HG03571 (cell line): ENCODE data around the gene RASGRP1.

ENCODE experiments used
- ATAC-seq: cut with Tn5 transposase; IDR thresholded peaks from one replicate; pipeline ENCODE4 v1.9.1; 2021; ENCODE audit not compliant: unreplicated experiment

RASGRP1 gene

GRCh38 chr15:38576261-38576660, 11.6 kb upstream of the RASGRP1 start:
- no peak for ATAC-seq

DNA sequence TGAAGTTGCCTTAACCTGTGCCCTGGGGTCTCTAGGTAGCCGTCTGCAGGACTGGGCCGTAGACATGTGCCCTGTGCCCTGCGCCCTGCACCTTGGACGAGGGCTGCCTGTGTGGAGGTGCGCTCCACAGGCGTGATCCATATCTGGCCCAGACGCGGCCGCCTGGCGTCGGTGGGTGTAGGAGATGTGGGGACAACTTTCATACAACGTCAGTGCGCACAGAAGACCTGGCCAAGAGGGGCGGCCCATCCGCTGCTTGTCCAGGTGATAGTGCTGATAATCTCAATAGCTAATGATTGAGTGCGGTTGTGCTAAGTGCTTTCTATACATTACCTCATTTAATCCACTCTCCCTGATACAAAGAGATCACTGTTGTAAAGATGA, 665 bp upstream of the RASGRP1 start:
- no peak for ATAC-seq

DNA sequence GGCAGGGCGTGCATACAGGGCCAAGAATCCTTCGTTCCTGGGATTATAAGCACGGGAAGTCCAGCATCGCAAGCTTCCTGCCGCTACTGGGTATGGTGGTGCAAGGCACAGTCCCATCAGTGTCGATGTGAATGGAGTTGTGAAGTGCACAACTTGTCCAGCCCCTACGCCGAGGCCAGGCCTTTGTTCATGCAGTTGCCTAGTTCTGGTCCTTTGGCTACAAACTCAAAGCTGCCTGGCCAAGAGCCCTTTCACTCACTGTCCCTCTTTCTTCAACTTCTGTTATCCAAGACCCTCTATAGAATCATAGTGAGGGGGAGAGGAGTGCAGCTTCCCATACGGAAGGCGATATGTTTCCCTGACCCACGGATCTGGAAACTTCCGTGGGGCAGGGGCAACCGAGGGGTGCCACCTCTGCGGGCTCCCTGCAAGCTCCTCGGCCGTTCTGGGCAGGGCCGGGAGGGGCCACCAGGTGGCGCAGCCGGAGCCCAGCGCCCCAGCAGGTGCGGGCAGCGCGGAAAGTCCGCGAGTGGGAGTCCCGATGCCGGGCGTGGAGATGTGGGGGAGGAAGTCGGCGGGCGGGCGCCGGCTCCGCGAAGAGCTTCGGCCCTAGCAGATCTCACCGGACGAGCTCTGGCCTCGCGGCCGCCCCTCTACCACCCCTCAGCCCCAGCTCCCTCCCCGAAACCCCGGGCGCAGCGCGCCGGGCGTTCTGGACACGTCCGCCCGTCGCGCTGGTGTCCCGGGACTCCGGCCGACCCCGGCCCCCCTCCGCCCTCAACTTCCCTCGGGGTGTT, 693 bp downstream of the RASGRP1 start:
- ATAC-seq, result peak; percentile 68

GRCh38 chr15:38562278-38562677, 2.3 kb downstream of the RASGRP1 start:
- no peak for ATAC-seq

- peak; percentile 24 for ATAC-seq
These were observed 4.1 kb downstream of the RASGRP1 start for GRCh38 chr15:38560456-38560926.

GRCh38 chr15:38559636-38560307, 4.8 kb downstream of the RASGRP1 start:
- no peak for ATAC-seq

- no peak for ATAC-seq
These were observed 5.5 kb downstream of the RASGRP1 start for GRCh38 chr15:38559131-38559530.

GRCh38 chr15:38558372-38559059, 6.1 kb downstream of the RASGRP1 start:
- ATAC-seq, result no peak

DNA sequence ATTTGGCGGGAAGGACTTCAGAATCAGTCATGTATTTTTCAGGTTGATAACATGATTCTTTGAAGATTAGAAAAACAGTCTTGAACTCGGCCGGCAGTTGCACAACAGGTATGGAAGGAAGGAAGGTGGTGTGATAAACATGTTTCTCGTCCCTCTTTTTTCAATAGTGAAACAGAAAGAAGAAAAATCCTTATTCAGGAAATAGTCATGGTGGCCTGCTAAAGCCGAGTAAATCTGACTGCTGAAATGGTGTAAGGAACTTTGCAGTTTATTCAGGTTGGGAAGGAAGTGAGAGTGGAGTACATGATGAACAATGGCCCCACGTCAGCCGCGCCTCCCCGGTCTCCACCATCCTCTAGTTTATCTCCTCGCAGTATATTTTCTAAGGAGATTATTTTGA, 6.7 kb downstream of the RASGRP1 start:
- ATAC-seq, result no peak

- no peak for ATAC-seq
These were observed 8.8 kb downstream of the RASGRP1 start for GRCh38 chr15:38555686-38556334.

GRCh38 chr15:38554354-38554753, 10.3 kb downstream of the RASGRP1 start:
- no peak for ATAC-seq

DNA sequence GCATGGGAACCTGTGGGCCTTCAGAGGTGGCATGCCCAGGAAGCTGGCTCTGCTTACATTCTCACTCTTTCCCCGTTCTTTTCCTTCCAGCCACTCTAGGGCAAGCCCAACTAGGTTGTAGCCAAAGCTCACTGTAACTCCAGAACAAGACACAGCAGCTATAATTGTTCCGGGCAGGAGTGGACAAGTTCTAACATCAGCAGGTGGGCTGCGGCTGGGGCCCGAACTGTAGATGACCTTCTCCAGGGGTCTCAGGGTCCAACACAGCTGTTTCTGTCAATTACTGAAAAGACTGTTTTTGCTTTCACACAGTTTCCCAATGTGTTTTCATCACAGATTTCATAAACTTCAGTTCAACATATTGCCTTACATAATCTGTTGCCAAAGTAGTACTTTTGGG, 11.5 kb downstream of the RASGRP1 start:
- ATAC-seq, result no peak

- no peak for ATAC-seq
These were observed 12.6 kb downstream of the RASGRP1 start for GRCh38 chr15:38551720-38552648.

- no peak for ATAC-seq
These were observed 15.4 kb downstream of the RASGRP1 start for GRCh38 chr15:38549222-38549621.

- no peak for ATAC-seq
These were observed 17.2 kb downstream of the RASGRP1 start for GRCh38 chr15:38547255-38547997.

DNA sequence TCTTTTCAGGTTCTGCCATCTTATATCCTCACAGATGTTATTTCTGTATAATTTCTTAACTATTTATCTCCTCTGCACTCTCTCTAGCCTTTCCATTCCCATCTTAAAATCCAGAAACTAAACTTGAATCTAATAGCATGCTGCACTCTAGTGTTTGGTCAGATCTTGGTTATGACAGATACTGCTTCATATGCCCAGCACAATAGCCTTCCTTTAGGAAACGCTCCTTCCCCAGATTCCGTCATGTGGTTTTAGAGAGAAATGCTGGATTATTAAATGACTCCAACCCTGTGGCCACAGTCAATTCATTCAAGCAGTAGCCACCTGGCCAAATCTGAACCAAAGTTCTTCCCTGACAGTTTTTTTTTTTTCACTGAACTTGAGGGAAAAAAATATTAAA, 19.4 kb downstream of the RASGRP1 start:
- no peak for ATAC-seq

- ATAC-seq, result no peak
These were observed 23.6 kb downstream of the RASGRP1 start for GRCh38 chr15:38541026-38541425.

GRCh38 chr15:38540510-38540909, 24.1 kb downstream of the RASGRP1 start:
- ATAC-seq, result no peak

DNA sequence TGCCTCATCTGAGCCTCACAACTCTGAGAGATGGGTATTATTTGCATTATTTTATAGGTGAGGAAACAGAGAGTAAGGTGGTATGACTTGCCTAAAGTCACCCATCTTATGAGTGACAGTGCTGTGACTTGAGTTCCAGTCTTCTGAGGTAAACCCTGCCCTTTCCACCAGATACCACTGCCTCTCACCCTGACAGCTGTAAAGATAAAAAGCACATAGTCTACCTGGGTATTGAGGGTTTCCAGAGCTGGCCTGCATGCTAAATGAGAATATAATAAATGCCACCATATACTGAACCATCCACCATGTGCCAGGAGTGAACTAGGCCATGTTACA, 25.6 kb downstream of the RASGRP1 start:
- ATAC-seq, result no peak
